Measurements from ENCODE around the gene CPEB4.
A peak's percentile ranks its signal among the peaks of the same experiment; 100 is the strongest.

CPEB4 gene

GRCh38 chr5:173872957-173873305 is 15.2 kb upstream of the CPEB4 start:
- H3K36me3 ChIP-seq (ENCODE audit: control insufficient read depth in 1 of 2, insufficient read depth in 2 of 2, low read depth in 1 of 2, low read length in 2 of 2) = no peaks in the 10 kb centered on the region
- H2BK12ac ChIP-seq (ENCODE audit: low read length in 2 of 2) = peak overlapping the region; percentile 6 to 66
- H3K23ac ChIP-seq (ENCODE audit: low read length in 2 of 2) = no peak overlapping the region
- no peak overlapping the region for H2BK15ac ChIP-seq (ENCODE audit: low read depth, poor library complexity, severe bottlenecking)
- no peak overlapping the region for H3K4me2 ChIP-seq (ENCODE audit: low read length, poor library complexity, severe bottlenecking)
- no peak overlapping the region for H3K27ac ChIP-seq (ENCODE audit: low read length, poor library complexity, severe bottlenecking)
- H3K9ac ChIP-seq (ENCODE audit: low read length) = no peak overlapping the region
- peaks cover 7% of the 10 kb centered on the region for H3K4me1 ChIP-seq (ENCODE audit: control insufficient read depth, insufficient read depth, low read depth, low read length)
- H3K18ac ChIP-seq (ENCODE audit: low read depth in 1 of 2, low read length in 2 of 2) = no peak overlapping the region
- H2AFZ ChIP-seq (ENCODE audit: low read depth, low read length) = no peak overlapping the region
- H2AK5ac ChIP-seq (ENCODE audit: low read length, severe bottlenecking) = no peak overlapping the region
- no peaks in the 10 kb centered on the region for H3K27me3 ChIP-seq (ENCODE audit: control insufficient read depth in 1 of 2, insufficient read depth in 1 of 2, low read length in 2 of 2)
- H3K79me1 ChIP-seq (replicated peaks; ENCODE audit: low read length, poor library complexity, severe bottlenecking) = no peaks in the 10 kb centered on the region
- no peak overlapping the region for H2BK5ac ChIP-seq (ENCODE audit: low read depth, low read length, poor library complexity, severe bottlenecking)
- H4K8ac ChIP-seq (ENCODE audit: low read length) = no peak overlapping the region
- peak overlapping the region in 1 of 2 experiments; percentile 17 for H3K4ac ChIP-seq (ENCODE audit: low read depth in 1 of 2, low read length in 2 of 2)
- no peaks in the 10 kb centered on the region for H3K9me3 ChIP-seq (ENCODE audit: control insufficient read depth, low read length)
- no peak for DNase-seq
- WGBS = 96% methylated on average over 7 of the region's 9 CpGs
- peak overlapping the region in 1 of 2 experiments; percentile 70 for H3K14ac ChIP-seq (ENCODE audit: low read length in 2 of 2)
- peak overlapping the region; percentile 50 for H4K91ac ChIP-seq (ENCODE audit: low read length)
- H2BK120ac ChIP-seq (ENCODE audit: low read depth, low read length) = no peak overlapping the region
- H3K4me3 ChIP-seq (ENCODE audit: insufficient read depth in 1 of 2, low read depth in 1 of 2, low read length in 2 of 2) = no peak overlapping the region

GRCh38 chr5:173873306-173873922 is 14.7 kb upstream of the CPEB4 start:
- H3K4me3 ChIP-seq (ENCODE audit: insufficient read depth in 1 of 2, low read depth in 1 of 2, low read length in 2 of 2) = no peak overlapping the region
- no peak overlapping the region for H2AFZ ChIP-seq (ENCODE audit: low read depth, low read length)
- H4K91ac ChIP-seq (ENCODE audit: low read length) = no peak overlapping the region
- no peaks in the 10 kb centered on the region for H3K9me3 ChIP-seq (ENCODE audit: control insufficient read depth, low read length)
- no peak overlapping the region for H3K4me2 ChIP-seq (ENCODE audit: low read length, poor library complexity, severe bottlenecking)
- H3K18ac ChIP-seq (ENCODE audit: low read depth in 1 of 2, low read length in 2 of 2) = no peak overlapping the region
- WGBS = 96% methylated on average over 2 of the region's 4 CpGs
- DNase-seq = no peak
- H3K23ac ChIP-seq (ENCODE audit: low read length in 2 of 2) = no peak overlapping the region
- no peak overlapping the region for H4K8ac ChIP-seq (ENCODE audit: low read length)
- no peak overlapping the region for H2AK5ac ChIP-seq (ENCODE audit: low read length, severe bottlenecking)
- H3K27ac ChIP-seq (ENCODE audit: low read length, poor library complexity, severe bottlenecking) = no peak overlapping the region
- H3K36me3 ChIP-seq (ENCODE audit: control insufficient read depth in 1 of 2, insufficient read depth in 2 of 2, low read depth in 1 of 2, low read length in 2 of 2) = no peaks in the 10 kb centered on the region
- H3K4me1 ChIP-seq (ENCODE audit: control insufficient read depth, insufficient read depth, low read depth, low read length) = peaks cover 6% of the 10 kb centered on the region
- H3K79me1 ChIP-seq (replicated peaks; ENCODE audit: low read length, poor library complexity, severe bottlenecking) = no peaks in the 10 kb centered on the region
- H3K14ac ChIP-seq (ENCODE audit: low read length in 2 of 2) = no peak overlapping the region
- no peak overlapping the region for H2BK5ac ChIP-seq (ENCODE audit: low read depth, low read length, poor library complexity, severe bottlenecking)
- H2BK120ac ChIP-seq (ENCODE audit: low read depth, low read length) = no peak overlapping the region
- no peaks in the 10 kb centered on the region for H3K27me3 ChIP-seq (ENCODE audit: control insufficient read depth in 1 of 2, insufficient read depth in 1 of 2, low read length in 2 of 2)
- H2BK12ac ChIP-seq (ENCODE audit: low read length in 2 of 2) = no peak overlapping the region
- no peak overlapping the region for H3K9ac ChIP-seq (ENCODE audit: low read length)
- H3K4ac ChIP-seq (ENCODE audit: low read depth in 1 of 2, low read length in 2 of 2) = no peak overlapping the region
- H2BK15ac ChIP-seq (ENCODE audit: low read depth, poor library complexity, severe bottlenecking) = no peak overlapping the region

GRCh38 chr5:173875189-173875588 is 13.0 kb upstream of the CPEB4 start:
- Histone ChIP-seq H3K23ac (ENCODE audit: low read length in 2 of 2) (no peak overlapping the region), H3K4ac (ENCODE audit: low read depth in 1 of 2, low read length in 2 of 2) (no peak overlapping the region), H3K79me1 (replicated peaks; ENCODE audit: low read length, poor library complexity, severe bottlenecking) (no peaks in the 10 kb centered on the region), H3K36me3 (ENCODE audit: control insufficient read depth in 1 of 2, insufficient read depth in 2 of 2, low read depth in 1 of 2, low read length in 2 of 2) (no peaks in the 10 kb centered on the region), H2BK15ac (ENCODE audit: low read depth, poor library complexity, severe bottlenecking) (no peak overlapping the region), H3K27ac (ENCODE audit: low read length, poor library complexity, severe bottlenecking) (no peak overlapping the region), H2AK5ac (ENCODE audit: low read length, severe bottlenecking) (no peak overlapping the region), H3K9ac (ENCODE audit: low read length) (no peak overlapping the region), H2BK5ac (ENCODE audit: low read depth, low read length, poor library complexity, severe bottlenecking) (no peak overlapping the region), H3K4me1 (ENCODE audit: control insufficient read depth, insufficient read depth, low read depth, low read length) (peaks cover 3% of the 10 kb centered on the region), H3K4me3 (ENCODE audit: insufficient read depth in 1 of 2, low read depth in 1 of 2, low read length in 2 of 2) (no peak overlapping the region), H3K4me2 (ENCODE audit: low read length, poor library complexity, severe bottlenecking) (no peak overlapping the region), H2AFZ (ENCODE audit: low read depth, low read length) (no peak overlapping the region), H3K14ac (ENCODE audit: low read length in 2 of 2) (no peak overlapping the region), H4K91ac (ENCODE audit: low read length) (no peak overlapping the region), H3K27me3 (ENCODE audit: control insufficient read depth in 1 of 2, insufficient read depth in 1 of 2, low read length in 2 of 2) (no peaks in the 10 kb centered on the region), H3K9me3 (ENCODE audit: control insufficient read depth, low read length) (no peaks in the 10 kb centered on the region), H2BK120ac (ENCODE audit: low read depth, low read length) (no peak overlapping the region), H2BK12ac (ENCODE audit: low read length in 2 of 2) (no peak overlapping the region), H3K18ac (ENCODE audit: low read depth in 1 of 2, low read length in 2 of 2) (no peak overlapping the region), H4K8ac (ENCODE audit: low read length) (no peak overlapping the region)
- no peak for DNase-seq
- WGBS = 50% methylated on average over 1 of the region's 1 CpG

- Histone ChIP-seq H3K79me1 (replicated peaks; ENCODE audit: low read length, poor library complexity, severe bottlenecking) (no peaks in the 10 kb centered on the region), H2BK5ac (ENCODE audit: low read depth, low read length, poor library complexity, severe bottlenecking) (no peak overlapping the region), H4K91ac (ENCODE audit: low read length) (no peak overlapping the region), H3K4ac (ENCODE audit: low read depth in 1 of 2, low read length in 2 of 2) (no peak overlapping the region), H3K4me2 (ENCODE audit: low read length, poor library complexity, severe bottlenecking) (no peak overlapping the region), H3K9me3 (ENCODE audit: control insufficient read depth, low read length) (peaks cover 4% of the 10 kb centered on the region), H3K4me1 (ENCODE audit: control insufficient read depth, insufficient read depth, low read depth, low read length) (no peaks in the 10 kb centered on the region), H3K4me3 (ENCODE audit: insufficient read depth in 1 of 2, low read depth in 1 of 2, low read length in 2 of 2) (no peak overlapping the region), H2AK5ac (ENCODE audit: low read length, severe bottlenecking) (no peak overlapping the region), H2AFZ (ENCODE audit: low read depth, low read length) (no peak overlapping the region), H2BK120ac (ENCODE audit: low read depth, low read length) (no peak overlapping the region), H3K9ac (ENCODE audit: low read length) (no peak overlapping the region), H3K23ac (ENCODE audit: low read length in 2 of 2) (no peak overlapping the region), H4K8ac (ENCODE audit: low read length) (no peak overlapping the region), H3K27me3 (ENCODE audit: control insufficient read depth in 1 of 2, insufficient read depth in 1 of 2, low read length in 2 of 2) (no peaks in the 10 kb centered on the region), H3K36me3 (ENCODE audit: control insufficient read depth in 1 of 2, insufficient read depth in 2 of 2, low read depth in 1 of 2, low read length in 2 of 2) (no peaks in the 10 kb centered on the region), H2BK15ac (ENCODE audit: low read depth, poor library complexity, severe bottlenecking) (no peak overlapping the region), H2BK12ac (ENCODE audit: low read length in 2 of 2) (no peak overlapping the region), H3K27ac (ENCODE audit: low read length, poor library complexity, severe bottlenecking) (no peak overlapping the region), H3K14ac (ENCODE audit: low read length in 2 of 2) (no peak overlapping the region), H3K18ac (ENCODE audit: low read depth in 1 of 2, low read length in 2 of 2) (no peak overlapping the region)
- 77% methylated on average over 3 of the region's 5 CpGs for WGBS
- DNase-seq = no peak
Observed at GRCh38 chr5:173878224-173878967, 9.8 kb upstream of the CPEB4 start.
